ENCODE data around the gene CCDC9B.

DNA sequence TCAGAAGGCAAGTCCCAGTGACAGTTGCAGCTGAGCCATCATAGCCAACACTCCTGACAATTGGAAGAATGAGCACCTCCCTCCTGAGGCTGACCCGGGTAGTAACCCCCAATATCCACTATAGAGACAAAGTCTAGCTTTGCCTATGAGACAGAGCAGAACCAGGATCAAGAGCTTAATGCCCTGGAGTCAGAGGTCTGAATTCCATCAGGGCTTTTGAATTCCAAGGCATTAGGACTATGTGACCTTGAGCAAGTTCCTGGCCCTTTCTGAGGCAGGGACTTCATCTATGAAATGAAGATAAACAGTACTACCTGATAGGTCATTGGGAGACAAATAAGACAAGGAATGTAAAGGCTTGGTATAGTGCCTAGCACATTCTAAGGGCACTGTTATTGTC lies 20.3 kb downstream of the CCDC9B start:
- TF ChIP-seq, protein P1, sequence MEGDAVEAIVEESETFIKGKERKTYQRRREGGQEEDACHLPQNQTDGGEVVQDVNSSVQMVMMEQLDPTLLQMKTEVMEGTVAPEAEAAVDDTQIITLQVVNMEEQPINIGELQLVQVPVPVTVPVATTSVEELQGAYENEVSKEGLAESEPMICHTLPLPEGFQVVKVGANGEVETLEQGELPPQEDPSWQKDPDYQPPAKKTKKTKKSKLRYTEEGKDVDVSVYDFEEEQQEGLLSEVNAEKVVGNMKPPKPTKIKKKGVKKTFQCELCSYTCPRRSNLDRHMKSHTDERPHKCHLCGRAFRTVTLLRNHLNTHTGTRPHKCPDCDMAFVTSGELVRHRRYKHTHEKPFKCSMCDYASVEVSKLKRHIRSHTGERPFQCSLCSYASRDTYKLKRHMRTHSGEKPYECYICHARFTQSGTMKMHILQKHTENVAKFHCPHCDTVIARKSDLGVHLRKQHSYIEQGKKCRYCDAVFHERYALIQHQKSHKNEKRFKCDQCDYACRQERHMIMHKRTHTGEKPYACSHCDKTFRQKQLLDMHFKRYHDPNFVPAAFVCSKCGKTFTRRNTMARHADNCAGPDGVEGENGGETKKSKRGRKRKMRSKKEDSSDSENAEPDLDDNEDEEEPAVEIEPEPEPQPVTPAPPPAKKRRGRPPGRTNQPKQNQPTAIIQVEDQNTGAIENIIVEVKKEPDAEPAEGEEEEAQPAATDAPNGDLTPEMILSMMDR (IDR thresholded peaks at IDR 0.05) = no peak
- TF ChIP-seq EP300 (IDR thresholded peaks at IDR 0.05) = no peak

Measured in upper lobe of left lung (tissue), 4 donors.